Measurements from ENCODE around the gene SLC23A3. TPM values are rescaled to one million over a fixed set of nuclear protein-coding genes. Genes with fewer than 3 reads are reported as not detected.
A peak's percentile ranks its signal among the peaks of the same experiment; 100 is the strongest.

Gene SLC23A3
- total and polyA plus RNA-seq, 9 of the 15 experiments (the other 6 are each of a cell fraction or from before 2014, with no cell fraction given) = 0.06 to 0.64 (median 0.16) TPM

GRCh38 chr2:219176818-219177551 is 7.2 kb upstream of the SLC23A3 start, which contains the start of gene CNPPD1 (continued):
- TF ChIP-seq ETV6 (IDR thresholded peaks at IDR 0.05; ENCODE audit: borderline replicate concordance in 1 of 2, low read depth in 2 of 2, low read length in 1 of 2) = no peak
- TF ChIP-seq ETV6 (CRISPR knock-in tag; IDR thresholded peaks at IDR 0.05; ENCODE audit: borderline replicate concordance) = no peak
- no peak for TF ChIP-seq CHAMP1 (IDR thresholded peaks at IDR 0.05)
- TF ChIP-seq ZNF274 (IDR thresholded peaks at IDR 0.05; ENCODE audit: borderline replicate concordance, low read depth, low read length) = no peak
- no peak for TF ChIP-seq TFAM (CRISPR knock-in tag; conservative IDR thresholded peaks at IDR 0.05)
- no peak for TF ChIP-seq SMAD1 (IDR thresholded peaks at IDR 0.05; ENCODE audit: low read depth, low read length, partially characterized antibody)
- TF ChIP-seq PCBP1 (IDR thresholded peaks at IDR 0.05; ENCODE audit: low read depth, low read length, poor library complexity, severe bottlenecking) = no peak
- TF ChIP-seq CREB3L1 (IDR thresholded peaks at IDR 0.05; ENCODE audit: borderline replicate concordance, low read depth) = 0 out of 2 replicates have a peak, but pooled peaks have one; percentile 53
- peak; percentile 80 for TF ChIP-seq E2F3 (CRISPR knock-in tag; IDR thresholded peaks at IDR 0.05)
- TF ChIP-seq KDM1A (IDR thresholded peaks at IDR 0.05) = no peak
- TF ChIP-seq PHF8 (IDR thresholded peaks at IDR 0.05; ENCODE audit: borderline replicate concordance, low read length) = peak; percentile 66; the same call in 1 of the 2 replicates
- no peak for TF ChIP-seq ZBTB34 (CRISPR knock-in tag; IDR thresholded peaks at IDR 0.05)
- no peak for TF ChIP-seq NR3C1 (CRISPR knock-in tag; IDR thresholded peaks at IDR 0.05)
- TF ChIP-seq ZNF583 (CRISPR knock-in tag; IDR thresholded peaks at IDR 0.05) = no peak
- TF ChIP-seq GTF2F1 (IDR thresholded peaks at IDR 0.05; ENCODE audit: low read depth, low read length) = no peak
- TF ChIP-seq SOX6 (IDR thresholded peaks at IDR 0.05) = peak; percentile 45; the same call in 1 of the 2 replicates
- no peak for TF ChIP-seq ZBTB43 (CRISPR knock-in tag; IDR thresholded peaks at IDR 0.05)
- TF ChIP-seq ERF (CRISPR knock-in tag; IDR thresholded peaks at IDR 0.05) = no peak; the same call in 1 of the 2 replicates
- no peak for TF ChIP-seq MCM5 (IDR thresholded peaks at IDR 0.05; ENCODE audit: low read depth)
- TF ChIP-seq ATF2 (CRISPR knock-in tag; IDR thresholded peaks at IDR 0.05) = no peak
- TF ChIP-seq ZNF76 (CRISPR knock-in tag; IDR thresholded peaks at IDR 0.05; ENCODE audit: borderline replicate concordance) = no peak
